Endothelial cell of coronary artery (primary cell): ENCODE measurements around the gene C5orf58. TPM values are rescaled to one million over a fixed set of nuclear protein-coding genes. Genes with fewer than 3 reads are reported as not detected.

Experiments
- total RNA-seq: library from RNA; depleted of rRNA; stranded (reverse); fragments of >200 nt; gene quantifications from 2 replicates; pipeline ENCODE4 v1.2.3, GENCODE V29; 2014

C5orf58 gene
- not detected in 2 replicates for total RNA-seq

GRCh38 chr5:170232786-170233185 is at the start of gene C5orf58:
C5orf58 (plus strand) TSS chr5:170232985; CDS start chr5:170234977, 1,992 bp downstream.

Other genes with a start within 250 kb of the C5orf58 start
- gene FOXI1, start 127.1 kb upstream of the C5orf58 start, total RNA-seq, result under 0.01 TPM in 1 of 2 replicates, not detected in the other
- gene LCP2, start 64.8 kb downstream of the C5orf58 start, total RNA-seq, result not detected in 2 replicates
- 0.54 and 0.66 TPM in 2 replicates for gene KCNMB1, start 156.4 kb downstream of the C5orf58 start, total RNA-seq